Neural progenitor cell (in vitro differentiated cells): Measurements from ENCODE around the gene RBMS1.

ENCODE experiments used
- CTCF ChIP-seq: fragments of 200-600 bp; sonication (generic); IDR thresholded peaks from 2 replicates; pipeline ENCODE4 v1.5.1; 2017; ENCODE audit warnings: antibody characterized with exemption, mild to moderate bottlenecking
- EZH2 ChIP-seq: fragments of 200-600 bp; sonication (generic); IDR thresholded peaks from 2 replicates; pipeline ENCODE4 v1.6.1; 2017; ENCODE audit warnings: antibody characterized with exemption, mild to moderate bottlenecking, moderate library complexity
- EZH2phosphoT487 ChIP-seq: fragments of 200-600 bp; sonication (generic); IDR thresholded peaks from 2 replicates; pipeline ENCODE4 v1.6.1; 2017; ENCODE audit warnings: antibody characterized with exemption

DNA sequence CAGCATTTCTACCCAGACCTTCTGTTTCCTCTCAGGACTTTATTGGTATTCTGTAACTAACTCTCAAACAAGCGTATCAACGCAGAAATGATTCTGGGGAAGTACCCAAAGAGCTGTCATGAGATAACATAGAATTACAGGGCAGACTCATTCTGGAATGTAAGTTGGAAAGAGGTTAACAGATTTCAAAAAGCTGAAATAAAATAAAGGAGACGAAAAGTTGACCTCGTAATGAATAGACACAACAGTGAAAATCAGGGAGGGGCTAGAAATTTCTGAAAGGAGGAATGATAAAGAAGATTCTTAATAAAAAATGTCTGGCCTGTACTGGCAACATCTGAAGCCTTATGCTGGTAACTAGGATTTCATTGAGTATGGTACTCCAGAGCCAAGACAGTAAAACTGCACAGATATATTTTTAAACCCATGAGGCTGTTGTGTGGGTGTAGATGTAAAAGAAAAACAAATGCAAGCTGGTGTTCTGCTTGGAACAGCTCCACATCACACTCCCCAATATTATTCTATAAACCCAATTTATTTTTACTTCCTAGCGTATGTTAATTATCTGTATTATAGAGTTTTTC lies 23.9 kb downstream of the RBMS1 start:
- no peak for TF ChIP-seq CTCF
- no peak for TF ChIP-seq EZH2phosphoT487
- no peak for TF ChIP-seq EZH2
